Measurements from ENCODE around the gene CCDC57.

CCDC57 gene

GRCh38 chr17:82089723-82090548, 122.7 kb downstream of the CCDC57 start:
- no peak for TF ChIP-seq CTCF (IDR thresholded peaks at IDR 0.05)
- no peak overlapping the region for H3K4me3 ChIP-seq
- DNase-seq (ENCODE audit: low spot score) = no peak
- no peak overlapping the region for H3K27ac ChIP-seq

- Histone ChIP-seq H3K27ac (no peak overlapping the region), H3K4me3 (no peak overlapping the region)
- no peak for TF ChIP-seq CTCF (IDR thresholded peaks at IDR 0.05)
- DNase-seq (ENCODE audit: low spot score) = no peak
These were observed 123.6 kb downstream of the CCDC57 start for GRCh38 chr17:82088838-82089722.

DNA sequence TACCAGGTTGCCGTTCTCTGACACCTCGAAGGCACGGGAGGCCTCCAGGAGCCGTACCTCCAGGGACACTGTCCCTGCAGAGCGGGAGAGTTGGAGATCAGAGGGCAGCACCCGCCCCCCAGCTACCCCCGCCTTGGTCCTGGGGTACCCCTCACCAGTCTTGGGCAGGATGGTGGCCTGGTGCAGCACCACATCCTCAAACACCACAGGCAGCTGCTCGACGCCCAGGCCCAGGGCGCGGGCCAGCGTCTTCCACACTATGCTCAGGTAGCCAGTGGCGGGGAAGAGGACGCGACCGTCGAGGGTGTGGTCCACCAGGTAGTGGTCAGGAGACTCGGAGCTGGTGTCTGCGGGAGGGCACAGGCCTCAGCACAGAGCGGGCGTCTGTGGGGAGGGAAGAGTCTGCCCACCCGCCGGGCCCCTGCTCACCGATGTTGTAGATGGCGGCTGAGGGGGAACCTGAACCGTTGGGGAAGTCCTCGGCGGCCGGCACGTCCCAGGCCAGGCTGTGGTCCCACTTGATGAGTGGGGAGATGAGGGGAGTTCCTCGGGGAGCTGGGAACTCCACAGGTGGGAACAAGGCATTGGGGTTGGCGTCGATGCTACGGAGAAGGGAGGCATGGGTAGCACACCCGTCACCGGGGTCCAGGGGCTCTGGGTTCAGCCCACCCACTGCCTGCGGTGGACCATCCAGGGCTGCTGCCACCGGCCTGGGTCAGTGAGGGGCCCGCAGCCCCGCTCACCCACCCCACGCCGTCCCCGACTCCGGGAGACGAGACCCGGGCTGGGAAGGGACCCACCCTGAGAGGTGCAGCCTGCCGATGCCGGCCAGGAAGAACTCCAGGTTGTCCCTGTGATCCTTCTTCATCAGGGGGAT, 124.4 kb downstream of the CCDC57 start:
- Histone ChIP-seq H3K4me3 (no peak overlapping the region), H3K27ac (no peak overlapping the region)
- TF ChIP-seq CTCF (IDR thresholded peaks at IDR 0.05) = no peak
- no peak for DNase-seq (ENCODE audit: low spot score)

- H3K27ac ChIP-seq = no peak overlapping the region
- DNase-seq (ENCODE audit: low spot score) = no peak
- no peak for TF ChIP-seq CTCF (IDR thresholded peaks at IDR 0.05)
- no peak overlapping the region for H3K4me3 ChIP-seq
These were observed 125.4 kb downstream of the CCDC57 start for GRCh38 chr17:82086941-82087906.

DNA sequence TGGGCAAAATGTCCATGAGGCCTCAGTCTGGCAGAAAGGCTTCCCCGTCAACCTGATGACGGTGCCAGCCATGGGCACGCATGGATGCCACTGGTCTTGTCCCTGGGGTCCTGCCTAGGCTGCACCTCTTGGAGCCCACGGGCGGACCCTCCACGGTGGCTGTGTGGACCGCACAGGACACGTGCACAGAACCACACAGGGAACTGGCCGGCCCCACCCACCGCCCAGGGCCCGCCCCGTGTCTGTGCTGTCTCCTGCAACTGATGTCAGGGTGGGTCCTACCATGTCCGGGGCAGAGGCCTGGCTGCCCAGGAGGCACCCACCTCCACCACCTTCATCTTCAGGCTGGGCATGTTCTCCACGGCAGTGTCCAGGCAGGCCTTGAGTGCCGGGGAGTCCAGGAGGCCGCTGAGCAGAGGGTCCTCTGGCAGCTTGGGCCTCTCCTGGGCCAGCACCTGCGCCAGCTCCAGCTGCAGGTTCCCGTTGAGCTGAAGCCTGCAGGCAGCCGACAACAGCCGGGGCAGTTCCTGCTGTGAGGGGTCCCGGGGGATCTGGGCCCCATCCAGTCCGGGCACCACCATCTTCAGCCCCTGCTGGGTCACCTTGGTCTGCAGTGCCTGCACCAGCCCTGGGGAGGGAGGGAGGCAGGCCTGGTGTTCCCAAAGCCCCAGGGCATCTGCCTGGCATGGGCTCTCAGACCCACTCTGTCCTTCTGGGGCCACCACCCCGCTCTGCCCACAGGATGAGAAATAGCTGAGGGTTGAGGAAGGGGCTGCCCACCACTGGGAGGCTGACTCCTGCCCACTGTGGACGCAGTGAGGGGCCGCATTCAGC, 126.5 kb downstream of the CCDC57 start:
- no peak for TF ChIP-seq CTCF (IDR thresholded peaks at IDR 0.05)
- Histone ChIP-seq H3K27ac (no peak overlapping the region), H3K4me3 (no peak overlapping the region)
- DNase-seq (ENCODE audit: low spot score) = no peak

Data from coronary artery (tissue), 2 donors.